UCSD-AML1 (cell line): ENCODE results near the gene PER2.
"Not testable (repeated sequence)": the region's sequence is repeated elsewhere in the genome, so short reads cannot be mapped to it uniquely, and the experiment has no call there.

Experiments
- DNase-seq: peaks from one replicate; lab custom pipeline; 2025; ENCODE audit not compliant: unreplicated experiment; lab: John Stamatoyannopoulos, UW

Gene PER2

GRCh38 chr2:238310721-238311120 lies 22.3 kb upstream of the PER2 start:
- not testable (repeated sequence) for DNase-seq

- no peak for DNase-seq
Measured at GRCh38 chr2:238308177-238308576, 19.8 kb upstream of the PER2 start.

- no peak for DNase-seq
Measured at GRCh38 chr2:238306672-238306998, 18.2 kb upstream of the PER2 start.

GRCh38 chr2:238305965-238306671 lies 17.7 kb upstream of the PER2 start:
- no peak for DNase-seq

GRCh38 chr2:238305092-238305862 lies 16.9 kb upstream of the PER2 start:
- peak; percentile 21 for DNase-seq

GRCh38 chr2:238304116-238304515 lies 15.7 kb upstream of the PER2 start:
- DNase-seq = no peak

- DNase-seq = no peak
Measured at GRCh38 chr2:238302751-238303150, 14.3 kb upstream of the PER2 start.

- no peak for DNase-seq
Measured at GRCh38 chr2:238302087-238302486, 13.7 kb upstream of the PER2 start.

GRCh38 chr2:238299803-238300202 lies 11.4 kb upstream of the PER2 start:
- DNase-seq = no peak

GRCh38 chr2:238296638-238297457 lies 8.4 kb upstream of the PER2 start:
- DNase-seq = no peak

GRCh38 chr2:238295144-238296112 lies 7.0 kb upstream of the PER2 start:
- no peak for DNase-seq

- DNase-seq = no peak
Measured at GRCh38 chr2:238294393-238295143, 6.2 kb upstream of the PER2 start.

- DNase-seq = no peak
Measured at GRCh38 chr2:238294046-238294392, 5.6 kb upstream of the PER2 start.

GRCh38 chr2:238291550-238292281 lies 3.3 kb upstream of the PER2 start:
- no peak for DNase-seq

GRCh38 chr2:238290715-238291549 lies 2.5 kb upstream of the PER2 start:
- no peak for DNase-seq

- DNase-seq = no peak
Measured at GRCh38 chr2:238290091-238290509, 1.7 kb upstream of the PER2 start.

- no peak for DNase-seq
Measured at GRCh38 chr2:238289574-238289973, 1.2 kb upstream of the PER2 start.
